Smooth muscle cell (in vitro differentiated cells): ENCODE results near the gene ZC2HC1B. TPM values are rescaled to one million over a fixed set of nuclear protein-coding genes. Genes with fewer than 3 reads are reported as not detected.

Experiments
- polyA plus RNA-seq: library from polyadenylated mRNA; unstranded; fragments of >200 nt; fragmentation: Nextera tagmentation; extraction: Ambion mirVana; gene quantifications from 2 replicates; pipeline ENCODE4 v1.2.1, GENCODE V29; 2016
- small RNA-seq: library from RNA; depleted of rRNA; stranded (forward); fragments of <200 nt; gene quantifications from one replicate; pipeline ENCODE3, GENCODE V24; 2014
- total RNA-seq: library from RNA; depleted of rRNA; stranded (reverse); fragments of >200 nt; gene quantifications from 2 replicates; pipeline ENCODE4 v1.2.3, GENCODE V29; 2014

Gene ZC2HC1B
- total and polyA plus RNA-seq, 2 experiments from 2014 or later: not detected

Small RNA genes lying within 50 kb of the gene (small RNA-seq; reads per million reads assigned to genes)
- not detected for gene ZC2HC1B

Other genes starting within 250 kb of the ZC2HC1B start
- gene PHACTR2, start 186.5 kb upstream of the ZC2HC1B start, total RNA-seq: 80.4 and 104 TPM in 2 replicates
- 62.7 and 76.0 TPM in 2 replicates for gene PHACTR2, start 186.5 kb upstream of the ZC2HC1B start, polyA plus RNA-seq
- gene LTV1, start 21.1 kb upstream of the ZC2HC1B start, total RNA-seq: 17.1 and 17.4 TPM in 2 replicates
- 15.4 and 22.5 TPM in 2 replicates for gene LTV1, start 21.1 kb upstream of the ZC2HC1B start, polyA plus RNA-seq
- gene PLAGL1, start 143.8 kb downstream of the ZC2HC1B start, total RNA-seq: 99.7 and 102 TPM in 2 replicates
- 130 and 138 TPM in 2 replicates for gene PLAGL1, start 143.8 kb downstream of the ZC2HC1B start, polyA plus RNA-seq
- 156 and 166 TPM in 2 replicates for gene SF3B5, start 231.1 kb downstream of the ZC2HC1B start, total RNA-seq
- gene SF3B5, start 231.1 kb downstream of the ZC2HC1B start, polyA plus RNA-seq: 188 and 189 TPM in 2 replicates